GM18507 (cell line): ENCODE results near the gene HOXD4.

Experiments used
- DNase-seq: peaks from one replicate; pipeline ENCODE4 v3.0.0; 2011; ENCODE audit warnings: low read depth; ENCODE audit not compliant: insufficient read length; ENCODE audit errors: extremely low spot score
- FAIRE-seq: peaks from 2 replicates; lab custom pipeline; 2011; peaks lifted over from hg19 to GRCh38; lab: Jason Lieb, UNC

Gene HOXD4

DNA sequence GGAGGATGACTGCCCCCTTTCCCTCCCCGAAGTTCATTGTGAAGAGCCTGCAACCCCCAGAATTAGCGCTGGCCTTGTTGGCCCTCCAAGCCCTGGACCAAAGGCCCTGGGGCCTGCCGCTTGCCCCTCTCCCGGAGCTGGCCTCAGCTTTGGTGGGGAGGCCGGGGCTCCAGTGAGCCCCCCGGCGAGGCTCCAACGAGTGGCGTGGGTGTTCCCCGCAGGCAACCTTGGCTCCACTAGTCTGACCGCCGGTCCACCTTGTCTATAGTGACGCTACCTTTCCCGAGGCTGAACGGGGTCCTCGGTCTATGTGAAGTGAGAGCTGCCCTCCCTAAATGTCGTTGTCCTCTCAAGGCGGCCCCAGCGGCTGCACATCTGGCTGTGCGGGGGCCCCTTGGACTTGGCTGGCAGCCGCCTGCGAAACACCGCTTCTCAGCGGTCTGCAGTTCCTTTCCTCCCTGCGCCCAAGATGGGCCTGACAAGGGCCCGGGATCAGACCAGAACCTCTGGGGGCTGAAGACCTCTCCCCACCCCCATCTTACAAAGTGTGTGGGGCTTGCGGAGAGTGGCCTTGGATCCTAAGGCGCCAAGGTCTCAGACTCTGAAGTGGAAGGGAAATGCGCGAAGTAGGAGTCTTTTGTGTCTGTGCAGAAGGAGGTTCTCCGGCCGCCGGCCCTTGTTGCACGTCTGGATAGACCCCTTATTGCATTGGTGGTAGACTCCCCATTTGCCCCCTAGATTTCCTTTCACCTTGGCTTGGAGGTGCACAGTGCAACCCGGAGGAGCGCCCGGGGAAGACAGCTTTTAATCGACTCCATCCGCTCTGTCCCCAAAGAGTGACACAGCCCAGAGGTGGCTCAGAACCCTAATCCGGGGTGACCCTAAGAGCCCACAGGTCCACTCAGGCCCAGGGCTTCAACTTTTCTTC, 38.7 kb upstream of the HOXD4 start:
- FAIRE-seq: no peak
- DNase-seq: no peak

GRCh38 chr2:176114120-176114929, 37.0 kb upstream of the HOXD4 start:
- no peak for FAIRE-seq

GRCh38 chr2:176114930-176115625, 36.3 kb upstream of the HOXD4 start:
- FAIRE-seq (no peak), DNase-seq (no peak)

More at GRCh38 chr2:176114120-176114929, 37.0 kb upstream of the HOXD4 start:
- DNase-seq: no peak

DNA sequence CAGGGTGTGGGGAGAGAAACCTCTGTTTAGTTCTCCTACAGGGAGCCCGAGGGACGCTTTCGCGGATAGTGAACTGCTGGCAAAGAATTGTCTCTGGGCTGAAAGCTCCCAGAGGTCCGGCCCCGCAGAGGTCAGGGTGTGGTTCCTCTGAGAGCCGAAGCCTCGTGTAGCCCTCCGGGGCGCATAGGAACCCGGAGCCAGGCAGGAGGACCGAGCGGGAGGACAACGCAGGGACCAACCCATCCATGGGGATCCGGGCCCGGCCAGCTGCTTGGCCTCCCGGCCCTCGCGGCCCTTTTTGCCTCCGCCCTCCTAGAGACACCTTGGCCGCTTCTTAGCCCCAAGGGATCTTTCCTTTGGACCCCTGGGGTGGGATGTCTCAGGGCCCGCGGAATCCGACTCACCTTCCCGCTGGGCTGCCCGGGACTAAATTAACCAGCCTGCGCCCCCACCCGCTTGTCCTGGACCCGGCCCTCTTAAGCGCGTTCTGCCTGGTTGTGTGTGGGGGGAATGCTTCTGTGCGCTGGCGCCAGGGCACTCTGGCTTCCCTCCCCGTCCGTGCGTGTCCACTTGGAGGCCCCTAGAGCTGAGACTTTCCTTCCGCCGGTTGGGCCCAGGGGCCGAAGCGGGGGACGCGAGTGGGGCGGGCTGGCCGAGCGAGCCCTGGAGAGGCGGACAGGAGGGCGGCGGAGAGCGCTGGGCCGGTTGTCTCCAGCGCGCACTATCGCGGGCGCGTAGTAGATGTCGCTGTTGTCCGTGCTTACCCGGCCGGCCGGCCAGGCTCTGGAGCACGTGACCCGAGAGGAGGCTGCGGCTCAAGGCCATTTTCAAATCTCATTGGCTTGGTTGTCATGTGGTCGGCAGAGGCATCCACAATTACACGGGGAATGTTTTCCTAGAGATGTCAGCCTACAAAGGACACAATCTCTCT, 35.2 kb upstream of the HOXD4 start, which contains the start of gene HOXD10:
HOXD10 (plus strand) TSS at position 896 of the 931 bp plus-strand sequence. CDS start 56 bp downstream, outside the sequence.
- DNase-seq: no peak
- FAIRE-seq: no peak

GRCh38 chr2:176117162-176117822, 34.1 kb upstream of the HOXD4 start:
- DNase-seq (no peak), FAIRE-seq (no peak)

GRCh38 chr2:176117823-176118371, 33.5 kb upstream of the HOXD4 start:
- FAIRE-seq (no peak), DNase-seq (no peak)

DNA sequence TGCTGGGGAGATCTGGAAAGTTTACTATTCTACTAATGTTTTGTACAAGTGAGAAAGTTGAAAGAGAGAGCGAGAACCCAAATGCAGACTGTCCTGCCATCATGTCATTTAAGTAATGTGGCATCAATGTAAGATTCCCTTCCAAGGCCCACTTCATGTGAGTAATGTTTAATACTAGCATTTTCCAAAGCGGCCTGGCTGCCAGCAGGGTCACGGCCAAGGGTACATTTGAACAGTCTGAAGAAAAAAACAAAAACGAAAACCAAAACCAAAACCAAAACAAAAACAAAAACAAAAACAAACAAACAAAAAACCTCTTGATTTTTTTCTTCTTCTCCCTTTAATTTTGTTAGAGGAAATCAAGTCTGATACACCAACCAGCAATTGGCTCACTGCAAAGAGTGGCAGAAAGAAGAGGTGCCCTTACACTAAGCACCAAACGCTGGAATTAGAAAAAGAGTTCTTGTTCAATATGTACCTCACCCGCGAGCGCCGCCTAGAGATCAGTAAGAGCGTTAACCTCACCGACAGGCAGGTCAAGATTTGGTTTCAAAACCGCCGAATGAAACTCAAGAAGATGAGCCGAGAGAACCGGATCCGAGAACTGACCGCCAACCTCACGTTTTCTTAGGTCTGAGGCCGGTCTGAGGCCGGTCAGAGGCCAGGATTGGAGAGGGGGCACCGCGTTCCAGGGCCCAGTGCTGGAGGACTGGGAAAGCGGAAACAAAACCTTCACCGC, 32.6 kb upstream of the HOXD4 start:
- DNase-seq: no peak
- FAIRE-seq: peak; percentile 73

DNA sequence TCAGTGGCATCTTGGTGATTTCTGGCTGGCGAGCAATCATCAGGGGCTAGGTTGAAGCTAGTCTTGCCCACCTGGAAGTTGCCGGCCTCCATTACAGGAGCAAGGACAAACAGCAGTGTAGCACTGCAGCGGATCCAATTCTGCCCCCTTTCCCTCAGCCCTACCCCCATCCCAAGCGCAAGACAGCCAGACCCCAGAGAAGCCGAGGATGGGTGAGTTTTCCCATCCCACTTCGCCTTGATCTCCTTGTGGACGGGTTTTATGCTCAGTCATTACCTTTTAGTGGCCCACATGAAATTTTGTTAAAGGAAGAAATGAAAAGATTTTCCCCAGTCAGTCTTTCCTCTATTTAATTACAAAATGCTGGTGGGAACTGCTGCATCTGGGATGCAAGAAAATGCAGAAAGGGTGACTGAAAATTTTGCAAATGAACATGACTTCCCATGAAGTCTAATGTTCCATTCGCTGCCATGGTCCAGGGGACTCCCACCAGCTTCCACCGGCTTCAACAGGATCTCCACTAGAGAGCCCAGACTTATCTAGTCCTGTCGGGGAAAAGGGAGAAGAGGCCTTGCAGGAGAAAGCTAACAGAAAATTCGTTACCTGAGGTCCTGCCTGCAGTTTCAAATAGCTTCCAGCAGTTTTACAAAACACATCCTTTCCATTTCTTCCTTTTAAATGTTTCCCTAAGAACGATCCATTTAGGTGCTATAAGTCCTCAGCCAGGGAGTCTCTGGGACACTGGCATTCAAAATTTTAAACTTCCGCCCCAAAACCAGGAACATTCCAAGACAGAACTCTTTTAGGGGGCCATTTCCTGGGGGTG, 30.8 kb upstream of the HOXD4 start:
- no peak for FAIRE-seq

GRCh38 chr2:176121190-176122051, 29.9 kb upstream of the HOXD4 start:
- DNase-seq (no peak), FAIRE-seq (no peak)

More for the DNA sequence above, 30.8 kb upstream of the HOXD4 start:
- DNase-seq: no peak

- FAIRE-seq (no peak), DNase-seq (no peak)
These were observed 29.2 kb upstream of the HOXD4 start for GRCh38 chr2:176122052-176122682.

DNA sequence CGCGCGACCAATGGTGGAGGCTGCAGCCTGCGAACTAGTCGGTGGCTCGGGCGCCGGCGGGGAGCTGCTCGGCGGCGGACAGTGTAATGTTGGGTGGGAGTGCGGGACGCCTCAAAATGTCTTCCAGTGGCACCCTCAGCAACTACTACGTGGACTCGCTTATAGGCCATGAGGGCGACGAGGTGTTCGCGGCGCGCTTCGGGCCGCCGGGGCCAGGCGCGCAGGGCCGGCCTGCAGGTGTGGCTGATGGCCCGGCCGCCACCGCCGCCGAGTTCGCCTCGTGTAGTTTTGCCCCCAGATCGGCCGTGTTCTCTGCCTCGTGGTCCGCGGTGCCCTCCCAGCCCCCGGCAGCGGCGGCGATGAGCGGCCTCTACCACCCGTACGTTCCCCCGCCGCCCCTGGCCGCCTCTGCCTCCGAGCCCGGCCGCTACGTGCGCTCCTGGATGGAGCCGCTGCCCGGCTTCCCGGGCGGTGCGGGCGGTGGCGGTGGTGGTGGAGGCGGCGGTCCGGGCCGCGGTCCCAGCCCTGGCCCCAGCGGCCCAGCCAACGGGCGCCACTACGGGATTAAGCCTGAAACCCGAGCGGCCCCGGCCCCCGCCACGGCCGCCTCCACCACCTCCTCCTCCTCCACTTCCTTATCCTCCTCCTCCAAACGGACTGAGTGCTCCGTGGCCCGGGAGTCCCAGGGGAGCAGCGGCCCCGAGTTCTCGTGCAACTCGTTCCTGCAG, 28.5 kb upstream of the HOXD4 start, which contains the start of gene HOXD9:
HOXD9 (plus strand) TSS at position 37 of the 728 bp plus-strand sequence; CDS start at position 87, 50 bp downstream.
- FAIRE-seq (no peak), DNase-seq (no peak)

DNA sequence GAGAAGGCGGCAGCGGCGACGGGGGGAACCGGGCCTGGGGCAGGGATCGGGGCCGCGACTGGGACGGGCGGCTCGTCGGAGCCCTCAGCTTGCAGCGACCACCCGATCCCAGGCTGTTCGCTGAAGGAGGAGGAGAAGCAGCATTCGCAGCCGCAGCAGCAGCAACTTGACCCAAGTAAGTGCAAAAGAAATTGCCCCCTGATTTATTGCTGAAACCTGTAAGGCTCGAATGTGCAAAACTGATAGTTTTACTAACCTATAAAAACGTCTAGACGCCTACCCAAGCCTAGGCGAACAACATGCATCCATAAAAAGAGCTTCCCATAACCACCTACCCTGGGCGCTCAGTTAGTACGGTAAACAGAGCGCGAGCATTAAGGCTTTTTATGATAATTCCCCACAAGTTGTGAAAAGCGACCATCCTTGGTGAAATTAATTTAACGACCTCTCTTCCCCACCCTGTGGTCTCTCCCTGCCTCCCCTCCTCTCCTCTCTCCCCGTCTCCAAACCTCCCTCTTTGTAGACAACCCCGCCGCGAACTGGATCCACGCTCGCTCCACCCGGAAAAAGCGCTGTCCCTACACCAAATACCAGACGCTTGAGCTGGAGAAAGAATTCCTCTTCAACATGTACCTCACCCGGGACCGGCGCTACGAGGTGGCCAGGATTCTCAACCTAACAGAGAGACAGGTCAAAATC, 27.8 kb upstream of the HOXD4 start:
- DNase-seq: no peak
- no peak for FAIRE-seq

DNA sequence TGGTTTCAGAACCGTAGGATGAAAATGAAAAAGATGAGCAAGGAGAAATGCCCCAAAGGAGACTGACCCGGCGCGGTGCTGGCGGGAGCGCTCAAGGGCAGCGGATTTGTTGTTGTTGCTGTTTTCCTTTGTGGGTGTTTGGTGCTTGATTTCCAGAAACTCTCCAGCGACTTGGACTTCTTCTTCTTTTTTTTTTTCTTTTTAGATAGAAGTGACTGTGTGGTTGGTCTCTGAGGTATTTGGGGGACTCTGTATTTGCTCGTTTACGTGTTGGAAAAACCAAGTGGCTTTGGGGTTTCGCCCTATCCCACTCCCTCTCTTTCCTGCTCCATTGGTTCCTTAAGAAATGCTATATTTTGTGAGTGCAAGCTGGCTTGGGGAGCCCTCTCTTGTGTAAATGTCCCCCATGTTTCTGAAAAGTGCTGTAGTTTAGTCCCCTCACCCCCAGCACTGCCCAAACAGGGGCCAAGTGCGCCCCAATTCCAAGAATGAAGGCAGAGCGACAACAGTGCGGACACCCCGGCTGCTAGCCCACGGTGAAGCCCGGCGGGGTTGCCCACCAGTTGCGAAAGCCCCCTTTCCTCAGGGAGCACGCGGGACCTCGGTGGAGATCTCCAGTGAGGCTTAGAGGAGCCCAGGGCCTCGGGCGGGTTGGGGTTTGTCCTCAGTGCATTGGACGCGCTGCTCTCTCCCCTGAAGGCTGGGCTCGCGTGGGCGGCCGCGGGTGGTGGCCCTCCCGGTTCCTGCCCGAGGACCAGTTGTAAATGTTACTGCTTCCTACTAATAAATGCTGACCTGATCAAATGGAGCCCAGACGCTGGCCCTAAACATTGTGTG, 27.0 kb upstream of the HOXD4 start:
- DNase-seq (no peak), FAIRE-seq (no peak)
